GOT3 (cell line): ENCODE measurements around the gene NSL1.

Experiments
- DNase-seq: peaks from one replicate; lab custom pipeline; 2025; ENCODE audit warnings: mixed read lengths; lab: John Stamatoyannopoulos, UW

The NSL1 gene

GRCh38 chr1:212703991-212704564 is 87.5 kb downstream of the NSL1 start:
- no peak for DNase-seq

GRCh38 chr1:212702672-212703071 is 88.9 kb downstream of the NSL1 start:
- no peak for DNase-seq

DNA sequence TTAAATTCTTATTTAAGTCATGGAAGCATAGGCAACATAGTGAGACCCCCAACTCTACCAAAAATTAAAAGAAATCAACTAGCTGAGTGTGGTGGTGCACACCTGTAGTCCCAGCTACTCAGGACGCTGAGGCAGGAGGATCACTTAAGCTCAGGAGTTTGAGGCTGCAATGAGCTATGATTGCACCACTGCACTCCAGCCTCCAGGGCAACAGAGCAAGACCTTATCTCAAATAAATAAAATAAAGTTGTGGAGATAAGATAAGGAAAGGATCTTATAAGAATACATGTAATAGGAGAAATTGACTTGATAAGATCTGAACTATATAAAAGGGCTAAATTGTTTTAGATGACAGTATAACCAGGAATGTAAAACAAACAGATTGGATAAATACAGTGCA is 89.7 kb downstream of the NSL1 start:
- no peak for DNase-seq

- no peak for DNase-seq
These were observed 90.4 kb downstream of the NSL1 start for GRCh38 chr1:212700892-212701819.

DNA sequence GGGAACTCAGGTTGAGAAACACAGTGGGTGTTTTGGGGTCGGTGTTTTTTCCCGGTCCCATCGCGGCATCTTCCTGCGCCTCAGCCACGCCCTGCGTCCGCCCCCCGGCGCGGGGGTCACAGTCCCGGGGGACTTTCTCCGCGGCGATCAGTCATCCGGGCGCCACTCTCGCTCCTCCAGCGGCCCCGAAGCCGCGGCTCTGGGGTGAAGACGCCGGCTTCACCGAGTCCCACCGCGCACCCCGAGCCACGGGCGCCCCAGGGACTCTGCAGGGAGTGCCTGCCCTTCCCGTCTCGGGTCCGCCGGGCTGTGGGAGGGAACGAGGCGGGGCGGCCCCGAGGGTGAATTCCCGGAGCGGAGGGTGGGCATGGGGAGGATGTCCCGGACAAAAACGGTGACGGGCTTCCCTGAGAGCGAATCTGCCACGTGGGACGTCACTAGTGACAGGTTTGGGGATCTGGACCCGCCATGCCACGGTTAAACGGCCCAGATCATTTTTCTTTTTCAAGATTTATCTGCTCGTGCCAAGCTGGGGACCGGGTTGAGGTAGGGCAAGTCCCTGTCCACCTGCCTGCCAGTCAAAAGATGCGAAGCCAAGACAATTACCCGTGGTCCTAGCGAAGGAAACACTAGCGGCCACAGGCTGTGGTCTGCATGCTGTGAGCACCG is 91.2 kb downstream of the NSL1 start:
- no peak for DNase-seq

DNA sequence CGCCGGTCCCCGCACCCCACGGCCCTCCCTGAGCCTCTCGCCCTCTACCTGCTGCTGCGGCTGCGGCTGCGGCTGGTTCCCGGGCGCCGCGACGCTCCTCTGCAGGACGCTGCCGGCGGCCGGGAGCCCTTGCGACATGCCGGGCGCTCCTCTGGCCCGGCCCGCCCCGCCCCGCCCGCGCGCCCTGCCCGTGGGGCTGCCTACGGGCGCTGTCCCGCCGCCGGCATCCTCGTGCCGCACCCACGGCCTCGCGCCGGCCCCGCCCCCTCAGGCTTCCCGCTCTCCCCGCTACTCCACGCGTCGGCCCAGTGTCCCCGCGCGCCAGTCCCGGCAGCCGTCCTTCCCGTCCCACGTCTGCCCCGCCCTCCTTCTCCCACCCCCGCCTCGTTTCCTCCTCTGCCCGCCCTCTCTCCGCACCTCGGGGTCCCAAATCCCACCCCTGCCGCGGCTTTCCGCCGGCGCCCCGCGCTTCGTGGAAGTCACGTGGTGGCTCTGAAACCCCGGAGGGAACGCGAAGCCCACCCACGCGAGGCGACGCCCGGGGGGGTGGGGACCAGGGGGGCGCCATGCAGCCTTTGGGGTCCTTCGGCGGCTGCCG is 91.9 kb downstream of the NSL1 start, which contains the start of gene BATF3:
BATF3 (minus strand) TSS at position 216 of the 598 bp plus-strand sequence; CDS start at position 138, 78 bp downstream.
- DNase-seq = no peak

DNA sequence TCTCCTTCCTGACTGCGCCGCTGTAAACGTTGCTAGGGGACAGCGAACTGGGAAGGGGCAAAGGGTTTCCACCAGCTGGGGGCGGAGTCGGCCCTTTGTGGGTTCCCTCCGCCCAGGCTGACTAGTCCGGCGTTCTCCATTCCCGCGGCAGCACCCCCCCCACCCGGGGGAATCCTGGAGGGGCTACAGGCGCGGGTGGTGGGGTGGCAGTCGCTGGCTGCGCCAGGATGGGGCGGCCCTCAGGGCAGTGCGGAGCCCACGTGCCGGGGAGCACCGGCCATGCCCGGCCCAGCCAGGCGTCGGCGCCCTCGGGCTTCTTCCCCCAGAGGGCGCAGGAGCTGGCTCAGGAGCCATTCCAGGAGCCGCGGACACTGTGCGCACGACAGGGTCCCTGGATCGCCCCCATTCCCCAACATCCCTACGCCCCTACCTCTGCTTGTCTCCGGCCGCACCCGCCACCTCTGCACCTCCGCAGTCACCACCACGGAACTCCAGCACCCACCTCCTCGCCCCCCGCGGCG is 92.4 kb downstream of the NSL1 start:
- no peak for DNase-seq

DNA sequence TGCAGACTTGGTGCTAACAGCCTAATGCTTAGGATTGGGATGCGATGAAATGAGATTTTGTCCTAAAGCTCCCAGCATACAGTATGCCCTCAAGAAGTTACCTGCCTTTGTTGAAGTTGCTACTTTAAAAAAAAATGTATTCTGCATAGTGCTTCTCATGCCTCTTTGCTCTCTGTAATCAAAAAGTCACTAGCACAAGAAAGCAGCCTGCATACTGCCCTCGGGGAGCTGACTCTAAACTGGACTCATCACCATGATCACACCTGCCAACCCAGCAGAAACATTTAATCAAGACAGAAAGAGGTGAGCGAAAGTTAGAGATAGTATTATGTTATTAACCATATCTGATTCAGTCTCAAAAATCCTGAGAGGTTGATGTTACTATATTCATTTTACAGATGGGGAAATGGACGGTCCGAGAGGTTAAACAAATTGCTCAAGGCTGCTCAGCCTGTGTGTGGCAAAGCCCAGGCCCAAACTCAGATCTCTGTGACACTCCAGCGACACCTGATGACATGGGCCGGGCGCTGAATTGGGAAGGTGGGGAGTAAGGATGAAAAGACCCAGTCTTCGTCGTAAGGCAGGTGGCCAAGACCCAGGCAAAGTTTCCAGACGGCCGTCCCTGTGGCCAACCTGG is 93.0 kb downstream of the NSL1 start:
- DNase-seq = no peak

DNA sequence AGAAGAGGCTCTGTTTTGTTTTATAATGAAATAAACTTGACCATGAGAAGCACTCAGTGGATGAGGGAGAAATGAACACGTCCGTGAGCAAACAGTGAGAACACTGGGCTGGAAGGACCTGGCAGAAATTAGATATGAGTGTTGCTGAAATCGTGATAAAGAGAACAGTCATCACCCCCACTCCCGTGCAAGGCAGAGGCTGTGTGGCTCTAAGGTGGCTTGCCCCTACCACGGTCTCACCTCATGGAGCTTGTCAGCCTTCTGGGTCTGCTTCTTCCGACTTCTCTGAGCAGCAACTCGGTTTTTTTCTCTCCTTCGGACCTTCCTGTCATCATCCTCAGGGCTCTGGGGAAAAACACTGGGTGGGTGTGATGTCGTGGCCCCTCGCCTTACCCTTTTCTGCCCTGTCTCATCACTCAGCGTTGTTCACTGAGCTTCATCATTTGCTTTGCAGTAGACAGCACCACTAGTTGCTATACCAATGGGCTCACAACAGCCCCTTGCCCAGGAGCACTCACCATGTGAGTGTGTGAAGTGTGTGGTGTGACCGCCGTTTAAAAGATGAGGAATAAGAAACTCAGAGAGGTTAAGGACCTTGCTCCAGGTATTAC is 94.8 kb downstream of the NSL1 start:
- DNase-seq = no peak

DNA sequence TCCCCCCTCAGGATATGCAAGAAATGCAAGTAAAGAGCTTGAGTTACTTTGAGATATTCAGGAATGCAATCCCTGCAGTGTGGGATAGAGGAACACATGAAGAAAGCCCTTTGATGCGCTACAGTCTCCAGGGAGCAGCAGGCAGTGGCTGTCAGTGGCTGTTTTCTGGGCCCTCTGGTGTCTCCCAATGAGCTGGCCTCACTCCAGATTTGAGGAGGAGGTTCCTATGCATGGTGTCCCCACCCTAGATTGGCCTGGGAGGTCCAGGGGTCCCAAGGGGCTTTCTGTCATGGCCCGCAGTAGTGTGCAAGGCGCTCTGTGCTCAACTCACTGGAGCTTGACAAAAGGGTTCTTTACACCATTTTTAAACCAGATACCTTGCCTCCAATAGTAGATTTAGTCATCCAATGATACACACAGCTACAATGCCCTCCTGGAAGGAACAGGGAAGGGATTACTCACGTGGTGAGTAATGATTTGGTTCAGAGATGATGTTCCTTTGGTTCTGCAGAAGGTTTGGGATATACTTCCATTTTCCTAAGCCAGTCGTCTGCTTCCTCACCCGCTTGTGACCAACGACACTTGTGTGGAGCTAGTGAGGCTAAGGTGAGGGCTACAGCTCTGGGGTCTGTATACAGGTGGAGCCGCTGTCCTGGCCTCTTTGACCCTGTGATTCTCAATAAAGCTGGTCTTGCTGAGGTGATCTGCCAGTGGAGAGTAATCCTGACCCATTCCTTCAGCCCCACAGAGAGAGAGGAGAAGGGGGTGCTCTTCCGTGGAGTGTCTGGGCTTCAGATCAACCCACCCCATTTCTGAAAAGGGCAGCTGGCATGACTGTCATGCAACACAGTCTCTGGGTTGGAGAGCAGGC is 98.6 kb downstream of the NSL1 start:
- no peak for DNase-seq

DNA sequence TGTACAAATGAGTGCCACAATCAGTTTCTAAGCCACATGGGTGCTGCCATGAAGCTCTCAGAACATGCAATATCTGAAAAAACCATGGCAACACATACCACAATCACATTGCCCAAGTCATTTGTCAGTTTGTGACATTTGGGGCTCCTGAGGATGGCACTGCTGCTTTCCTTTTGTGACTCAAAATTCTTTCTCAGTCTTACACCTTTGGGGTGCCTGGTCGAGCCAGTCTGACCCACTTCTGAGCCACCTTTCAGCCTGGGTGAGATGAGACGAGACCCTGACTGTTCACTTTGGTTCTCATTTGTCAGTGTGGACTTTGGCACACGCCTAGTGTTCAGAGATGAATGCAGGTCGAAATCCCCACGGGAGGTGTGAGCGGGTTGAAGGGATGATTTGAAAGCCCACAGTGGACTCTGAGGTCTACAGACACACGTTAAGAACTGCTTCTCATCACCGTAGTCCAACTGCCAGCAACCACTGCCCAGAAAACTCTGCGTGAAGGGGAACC is 100.0 kb downstream of the NSL1 start:
- no peak for DNase-seq

DNA sequence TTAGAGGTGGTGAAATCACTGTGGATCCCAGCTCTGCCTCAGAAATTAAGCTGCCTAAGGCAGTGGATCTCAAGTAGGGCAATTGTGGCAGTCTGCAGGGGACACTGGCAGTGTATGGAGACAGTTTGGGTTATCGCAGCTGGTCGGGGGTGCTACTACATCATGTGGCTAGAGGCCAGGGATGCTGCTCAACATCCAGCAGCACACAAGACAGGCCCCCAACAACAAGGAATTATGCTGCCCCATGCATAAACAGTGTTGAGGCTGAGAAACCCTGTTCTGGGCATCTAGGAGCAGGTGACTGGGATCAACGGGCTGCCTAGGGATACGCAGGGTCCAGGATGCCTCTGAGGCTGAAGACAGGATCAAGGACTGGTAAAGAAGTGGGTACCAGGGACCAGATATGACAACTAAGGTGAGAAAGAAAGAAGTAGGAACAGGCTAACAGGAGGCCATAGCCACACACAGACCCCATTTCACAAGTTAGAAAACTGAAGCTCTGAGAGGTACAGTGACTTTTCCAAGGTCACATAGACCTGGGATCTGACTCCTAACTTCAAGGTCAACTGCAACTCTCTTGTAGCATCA is 100.7 kb downstream of the NSL1 start:
- no peak for DNase-seq

DNA sequence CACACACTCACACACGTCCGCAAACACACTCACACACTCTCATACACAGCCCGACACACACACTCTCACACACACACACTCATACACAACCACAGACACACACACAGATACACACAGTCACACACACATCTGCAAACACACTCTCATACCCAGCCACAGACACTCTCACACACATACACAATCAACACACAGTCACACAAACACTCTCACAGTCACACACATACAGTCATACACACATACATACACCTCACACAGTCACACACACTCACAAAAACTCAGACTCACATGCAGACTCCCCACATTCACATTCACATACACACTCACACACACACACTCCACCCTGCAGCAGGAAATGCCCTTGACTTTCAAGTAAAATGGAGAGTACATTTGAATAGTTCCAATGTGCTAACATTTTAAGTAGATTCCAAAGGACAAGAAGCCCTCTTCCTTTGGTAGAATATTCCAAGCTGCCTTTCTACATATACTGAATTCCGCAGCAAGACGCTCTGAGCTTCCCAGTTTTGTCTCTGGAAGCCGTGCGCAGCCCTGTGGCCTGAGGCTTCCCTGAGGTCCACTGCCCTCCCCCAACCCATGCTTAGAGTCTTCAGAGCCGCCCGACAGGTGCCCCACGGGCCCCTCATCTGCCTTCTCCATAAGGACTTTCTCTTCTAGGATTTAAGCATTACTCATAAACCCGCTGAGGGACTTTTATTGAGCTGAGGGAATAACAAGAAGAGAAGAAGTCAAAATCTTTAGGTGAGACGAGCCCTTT is 101.6 kb downstream of the NSL1 start:
- no peak for DNase-seq

GRCh38 chr1:212689196-212689725 is 102.3 kb downstream of the NSL1 start:
- DNase-seq = no peak

DNA sequence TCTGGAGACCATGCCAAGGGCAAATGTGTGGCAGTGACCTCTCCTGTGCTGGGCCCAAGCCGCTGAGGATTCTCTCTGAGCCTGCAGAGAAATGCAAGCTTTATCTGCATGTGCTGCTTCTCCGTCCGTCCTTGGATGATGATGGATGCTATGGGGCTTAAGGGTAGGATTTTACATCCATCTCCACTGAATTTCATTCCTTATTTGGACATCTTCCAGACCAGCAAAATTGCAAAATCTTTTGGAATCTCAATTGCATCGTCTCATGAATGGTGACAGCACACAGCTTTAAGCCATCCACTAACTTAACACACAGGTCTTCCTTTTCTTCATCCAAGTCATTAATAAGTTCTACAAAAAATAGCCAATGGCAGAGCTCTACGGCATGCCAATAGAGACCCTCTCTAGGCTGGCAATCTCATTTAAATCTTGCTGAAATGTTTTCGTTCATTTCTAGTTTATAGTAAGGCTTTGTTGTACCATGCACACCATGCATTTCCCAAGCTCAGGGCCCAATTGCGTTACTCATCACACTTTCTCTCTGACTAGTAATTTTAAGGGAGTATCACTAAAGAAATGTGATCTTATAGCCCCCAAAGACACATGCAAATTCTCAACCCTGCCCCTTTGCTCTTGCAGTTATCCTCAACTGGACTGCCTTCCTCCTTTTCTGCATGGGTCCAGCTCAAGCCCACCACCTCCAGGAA is 103.1 kb downstream of the NSL1 start:
- DNase-seq = no peak

- no peak for DNase-seq
These were observed 103.8 kb downstream of the NSL1 start for GRCh38 chr1:212687811-212688210.

DNA sequence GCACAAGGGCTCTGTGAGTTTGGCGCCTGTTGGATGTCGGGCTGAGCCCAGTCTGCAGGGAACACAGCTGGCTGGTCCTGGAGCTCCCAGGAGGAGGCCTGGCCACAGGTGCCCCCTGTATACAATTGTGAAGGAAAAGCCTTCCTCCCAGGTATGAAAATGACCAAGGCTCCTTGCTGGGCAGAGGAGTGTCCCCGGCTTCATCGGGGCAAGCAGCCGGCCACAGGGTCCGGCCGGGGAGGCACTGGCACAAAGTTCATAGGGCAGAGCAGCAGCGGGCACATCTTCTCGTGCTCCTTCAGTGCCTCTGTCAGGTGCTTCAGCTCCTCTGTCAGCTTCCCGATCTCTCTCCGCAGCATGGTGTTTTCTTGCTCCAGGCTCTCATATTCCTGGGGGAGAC is 105.0 kb downstream of the NSL1 start:
- DNase-seq = no peak

- DNase-seq = no peak
These were observed 105.5 kb downstream of the NSL1 start for GRCh38 chr1:212686069-212686468.
